HG03039 (cell line): Measurements from ENCODE around the gene RAPSN.

Experiments
- ATAC-seq: cut with Tn5 transposase; IDR thresholded peaks from one replicate; pipeline ENCODE4 v1.9.1; 2021; ENCODE audit warnings: mild to moderate bottlenecking, moderate library complexity; ENCODE audit not compliant: unreplicated experiment

Gene RAPSN

GRCh38 chr11:47391711-47392432 is 57.1 kb downstream of the RAPSN start:
- no peak for ATAC-seq

- no peak for ATAC-seq
Observed at GRCh38 chr11:47391077-47391583, 57.8 kb downstream of the RAPSN start.

- ATAC-seq: no peak
Observed at GRCh38 chr11:47390422-47390760, 58.5 kb downstream of the RAPSN start.

- no peak for ATAC-seq
Observed at GRCh38 chr11:47389577-47390421, 59.1 kb downstream of the RAPSN start.

- ATAC-seq: no peak
Observed at GRCh38 chr11:47388697-47389576, 60.0 kb downstream of the RAPSN start.

GRCh38 chr11:47387944-47388696 is 60.8 kb downstream of the RAPSN start:
- ATAC-seq: no peak
